IMR-90 (cell line): ENCODE data around the gene CARD8. TPM values are rescaled to one million over a fixed set of nuclear protein-coding genes. Genes with fewer than 3 reads are reported as not detected.

Source experiments
- ATAC-seq: fragments of 200-7000 bp; cut with Tn5 transposase; 2 replicates; pipeline ENCODE4 v1.9.1; 2020; ENCODE audit warnings: low read depth, mild to moderate bottlenecking, moderate library complexity
- BruUV-seq: library from RNA; stranded (reverse); fragments of 400-500 nt; replicated peaks from 2 replicates; lab custom pipeline; 2021; lab: Mats Ljungman, UMichigan
- CTCF ChIA-PET: fragments of 300-600 bp; formaldehyde crosslinking; extraction: SDS; loops from one replicate; lab custom pipeline; 2021; ENCODE audit warnings: antibody characterized with exemption; lab: Yijun Ruan, JAX
- POLR2A ChIA-PET: fragments of 300-600 bp; sonication (Branson Sonifier 250); formaldehyde crosslinking; loops from one replicate; lab custom pipeline; 2022; ENCODE audit warnings: antibody characterized with exemption; ENCODE audit not compliant: unreplicated experiment; lab: Charles Lee
- DNase-seq: peaks from one replicate; pipeline ENCODE4 v3.0.0; 2013
- H2AFZ ChIP-seq: replicated peaks from 2 replicates; pipeline ENCODE3; 2013; ENCODE audit warnings: low read length, mild to moderate bottlenecking; ENCODE audit not compliant: poor library complexity
- H2AK5ac ChIP-seq: 2 replicates; pipeline ENCODE4 v1.6.1; 2013; ENCODE audit warnings: low read depth, low read length, inconsistent platforms
- H2AK9ac ChIP-seq: replicated peaks from 2 replicates; pipeline ENCODE3; 2013; ENCODE audit warnings: mild to moderate bottlenecking, low read depth, low read length, moderate library complexity; ENCODE audit not compliant: poor library complexity
- H2BK120ac ChIP-seq: 2 replicates; pipeline ENCODE4 v1.6.1; 2013; ENCODE audit warnings: low read depth, low read length, inconsistent platforms
- H2BK15ac ChIP-seq: 3 replicates; pipeline ENCODE4 v1.6.1; 2013; ENCODE audit warnings: low read depth, low read length, inconsistent platforms
- H2BK20ac ChIP-seq: 2 replicates; pipeline ENCODE4 v1.6.1; 2013; ENCODE audit warnings: low read depth, mild to moderate bottlenecking, inconsistent platforms, low read length, moderate library complexity
- H2BK5ac ChIP-seq: 2 replicates; pipeline ENCODE4 v1.6.1; 2013; ENCODE audit warnings: mild to moderate bottlenecking, low read depth, low read length, inconsistent platforms; ENCODE audit not compliant: poor library complexity, severe bottlenecking
- H3K14ac ChIP-seq: replicated peaks from 2 replicates; pipeline ENCODE4 v1.6.1; 2013; ENCODE audit warnings: low read depth, low read length, inconsistent platforms
- H3K18ac ChIP-seq: 2 replicates; pipeline ENCODE4 v1.6.1; 2013; ENCODE audit warnings: low read depth, low read length, control low read depth
- H3K23ac ChIP-seq: 2 replicates; pipeline ENCODE4 v1.6.1; 2013; ENCODE audit warnings: low read depth, low read length, inconsistent platforms
- H3K27ac ChIP-seq: 2 replicates; pipeline ENCODE4 v1.5.1; 2013; ENCODE audit warnings: mild to moderate bottlenecking, control low read depth, low read length; ENCODE audit not compliant: insufficient read depth
- H3K27me3 ChIP-seq: 2 replicates; pipeline ENCODE4 v1.6.1; 2013; ENCODE audit warnings: low read length; ENCODE audit not compliant: control insufficient read depth, insufficient read depth
- H3K36me3 ChIP-seq: 2 replicates; pipeline ENCODE4 v1.6.1; 2013; ENCODE audit warnings: low read length, mixed read lengths; ENCODE audit not compliant: control insufficient read depth, insufficient read depth
- H3K4ac ChIP-seq: 2 replicates; pipeline ENCODE4 v1.6.1; 2013; ENCODE audit warnings: low read depth, low read length, inconsistent platforms
- H3K4me1 ChIP-seq: 2 replicates; pipeline ENCODE4 v1.6.1; 2013; ENCODE audit warnings: low read length, mixed read lengths; ENCODE audit not compliant: control insufficient read depth, insufficient read depth
- H3K4me2 ChIP-seq: 2 replicates; pipeline ENCODE4 v1.6.1; 2013; ENCODE audit warnings: low read depth, mild to moderate bottlenecking, control low read depth, low read length, moderate library complexity
- H3K4me3 ChIP-seq: 2 replicates; pipeline ENCODE4 v1.5.1; 2013; ENCODE audit warnings: low read depth, mild to moderate bottlenecking, control low read depth, low read length, moderate library complexity; ENCODE audit not compliant: insufficient read depth
- H3K56ac ChIP-seq: 2 replicates; pipeline ENCODE4 v1.6.1; 2013; ENCODE audit warnings: low read length, inconsistent platforms; ENCODE audit not compliant: insufficient read depth; ENCODE audit errors: extremely low read depth
- H3K79me1 ChIP-seq, 2 experiments: 2 replicates each; pipeline ENCODE4 v1.6.1; 2013; ENCODE audit warnings: low read length in 2 of 2, inconsistent platforms in 1 of 2, low read depth in 1 of 2
- H3K9ac ChIP-seq: 2 replicates; pipeline ENCODE4 v1.6.1; 2013; ENCODE audit warnings: low read depth, low read length, control low read depth
- H3K9me1 ChIP-seq: 2 replicates; pipeline ENCODE4 v1.6.1; 2013; ENCODE audit warnings: low read length, inconsistent platforms; ENCODE audit not compliant: insufficient read depth
- H3K9me3 ChIP-seq: 2 replicates; pipeline ENCODE4 v1.6.1; 2013; ENCODE audit warnings: low read length; ENCODE audit not compliant: control insufficient read depth, insufficient read depth
- H4K20me1 ChIP-seq: 2 replicates; pipeline ENCODE4 v1.6.1; 2013; ENCODE audit warnings: low read length, inconsistent platforms; ENCODE audit not compliant: insufficient read depth
- H4K5ac ChIP-seq: 2 replicates; pipeline ENCODE4 v1.6.1; 2013; ENCODE audit warnings: mild to moderate bottlenecking, low read depth, low read length, control low read depth
- H4K8ac ChIP-seq, 2 experiments: 2 replicates each; pipeline ENCODE4 v1.6.1; 2013; ENCODE audit warnings: low read depth in 2 of 2, low read length in 2 of 2, control low read depth in 1 of 2, inconsistent platforms in 1 of 2
- H4K91ac ChIP-seq: 2 replicates; pipeline ENCODE4 v1.6.1; 2013; ENCODE audit warnings: low read depth, low read length, inconsistent platforms; ENCODE audit not compliant: insufficient read depth
- CHD1 ChIP-seq: IDR thresholded peaks from 2 replicates; pipeline ENCODE4 v1.6.1; 2012; ENCODE audit warnings: low read depth, low read length, improper control_type of control experiment
- CTCF ChIP-seq: conservative IDR thresholded peaks from 2 replicates; pipeline ENCODE4 v1.5.1; 2012; ENCODE audit warnings: mild to moderate bottlenecking, low read depth, low read length, improper control_type of control experiment
- MXI1 ChIP-seq: IDR thresholded peaks from 2 replicates; pipeline ENCODE4 v1.6.1; 2012; ENCODE audit warnings: low read depth, mild to moderate bottlenecking, low read length, moderate library complexity, borderline replicate concordance
- NFE2L2 ChIP-seq: fragments of 150-350 bp; IDR thresholded peaks from 2 replicates; pipeline ENCODE4 v1.6.1; 2016; ENCODE audit warnings: low read depth, mild to moderate bottlenecking, low read length
- POLR2A ChIP-seq: IDR thresholded peaks from 2 replicates; pipeline ENCODE4 v1.6.1; 2012; ENCODE audit warnings: mild to moderate bottlenecking, low read depth, low read length
- RAD21 ChIP-seq: IDR thresholded peaks from 2 replicates; pipeline ENCODE4 v1.6.1; 2012; ENCODE audit warnings: low read length, improper control_type of control experiment
- WGBS, 2 experiments: methylation state at CpG; one replicate each; pipeline versions ENCODE4 v1.1.5 to v1.1.7; 2013; ENCODE audit warnings: missing lambda C conversion rate in 2 of 2; ENCODE audit not compliant: insufficient read length in 1 of 2; ENCODE audit errors: extremely low coverage in 2 of 2; 5-methylcytosine and 5-hydroxymethylcytosine counted together
- dilution Hi-C: fragments of 300-500 bp; cut with HindIII; formaldehyde crosslinking; loops from one replicate; pipeline ENCODE4 v1.14.3; 2018; ENCODE audit warnings: low sequenced_read_pairs; ENCODE audit not compliant: unreplicated experiment
- in situ Hi-C: fragments of 300-500 bp; cut with MboI; formaldehyde crosslinking; loops from 3 replicates; pipeline ENCODE4 v1.14.3; 2019; ENCODE audit warnings: low sequenced_read_pairs, inconsistent platforms, mixed read lengths
- intact Hi-C: fragments of 100-400 bp; cut with micrococcal nuclease; formaldehyde crosslinking; loops from 2 replicates; pipeline ENCODE4 v1.10.0; 2022
- polyA plus RNA-seq, 3 experiments: library from polyadenylated mRNA; depleted of rRNA; stranded (reverse); fragments of >200 nt; gene quantifications; 2 replicates each; pipeline ENCODE4 v1.2.3, GENCODE V29; 2012; ENCODE audit warnings: low replicate concordance in 1 of 3
- total RNA-seq: library from RNA; depleted of rRNA; stranded (reverse); fragments of >200 nt; gene quantifications from 2 replicates; pipeline ENCODE4 v1.2.3, GENCODE V29; 2012

The CARD8 gene
- total and polyA plus RNA-seq, 2 of the 4 experiments (the other 2 are of a cell fraction), result 11.3 to 15.5 TPM

- in situ Hi-C loops (no loop called here), intact Hi-C loops (no loop called here), dilution Hi-C loops (no loop called here)
- Histone ChIP-seq H3K4me3 (no peak overlapping the region), H3K56ac (no peak overlapping the region), H2BK20ac (no peak overlapping the region), H3K36me3 (peaks cover 2% of the 10 kb centered on the region; the same call in 1 of the 2 replicates), H2BK120ac (no peak overlapping the region), H4K91ac (no peak overlapping the region), H4K5ac (no peak overlapping the region), H3K79me1 (peaks cover 18 to 43% of the 10 kb centered on the region in 2 experiments), H3K27me3 (no peaks in the 10 kb centered on the region), H3K4me2 (peak overlapping the region; percentile 34; the same call in 1 of the 2 replicates), H2AK9ac (peak overlapping the region; percentile 65), H3K23ac (no peak overlapping the region), H3K18ac (no peak overlapping the region), H2BK15ac (no peak overlapping the region), H4K8ac (peak overlapping the region in 1 of 2 experiments; percentile 55; a peak in 2 of 4 replicates), H3K4ac (no peak overlapping the region), H3K14ac (no peak overlapping the region), H3K4me1 (no peaks in the 10 kb centered on the region), H2AFZ (no peak overlapping the region), H3K9me1 (no peaks in the 10 kb centered on the region), H2AK5ac (peak overlapping the region; percentile 39; the same call in 1 of the 2 replicates), H3K27ac (no peak overlapping the region), H3K9ac (no peak overlapping the region), H4K20me1 (no peaks in the 10 kb centered on the region), H3K9me3 (no peaks in the 10 kb centered on the region), H2BK5ac (no peak overlapping the region)
- CTCF ChIA-PET, result no interaction called here
- no CpG with 5 or more reads among the region's 4 CpGs for WGBS, 2 experiments
- BruUV-seq, result TSS peak; percentile 23
- ATAC-seq, result no peak
- DNase-seq, result no peak
- TF ChIP-seq CHD1 (no peak), POLR2A (no peak), RAD21 (no peak), NFE2L2 (no peak), CTCF (no peak), MXI1 (no peak)
- POLR2A ChIA-PET, result no interaction called here
These were observed 1.2 kb downstream of the CARD8 start for GRCh38 chr19:48254529-48254970.
